Measurements from ENCODE around the gene CTRL. TPM values are rescaled to one million over a fixed set of nuclear protein-coding genes. Genes with fewer than 3 reads are reported as not detected.

The CTRL gene
- total and polyA plus RNA-seq, 12 donors: 0.09 to 4.6 (median 1.2) TPM; not detected in 1

DNA sequence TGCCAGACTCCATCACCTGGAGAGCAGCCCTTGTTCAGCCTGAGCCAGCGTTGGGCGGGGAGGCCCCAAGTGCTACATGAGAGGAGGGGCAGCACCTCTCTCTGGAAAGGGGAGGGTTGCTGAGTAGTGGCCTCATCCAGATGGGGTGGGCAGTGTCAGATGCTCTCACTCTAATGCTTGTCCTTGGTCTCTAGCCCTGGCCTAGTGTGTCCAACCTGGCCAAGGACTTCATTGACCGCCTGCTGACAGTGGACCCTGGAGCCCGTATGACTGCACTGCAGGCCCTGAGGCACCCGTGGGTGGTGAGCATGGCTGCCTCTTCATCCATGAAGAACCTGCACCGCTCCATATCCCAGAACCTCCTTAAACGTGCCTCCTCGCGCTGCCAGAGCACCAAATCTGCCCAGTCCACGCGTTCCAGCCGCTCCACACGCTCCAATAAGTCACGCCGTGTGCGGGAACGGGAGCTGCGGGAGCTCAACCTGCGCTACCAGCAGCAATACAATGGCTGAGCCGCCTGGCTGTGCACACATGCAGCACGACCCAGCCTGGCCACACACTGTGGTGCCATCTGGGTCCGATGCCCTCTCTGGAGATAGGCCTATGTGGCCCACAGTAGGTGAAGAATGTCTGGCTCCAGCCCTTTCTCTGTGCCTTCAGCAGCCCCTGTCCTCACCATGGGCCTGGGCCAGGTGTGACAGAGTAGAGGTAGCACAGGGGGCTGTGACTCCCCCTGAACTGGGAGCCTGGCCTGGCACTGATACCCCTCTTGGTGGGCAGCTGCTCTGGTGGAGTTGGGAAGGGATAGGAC lies 4.3 kb downstream of the CTRL start:
- peak overlapping the region in 1 of 5 donors; percentile 73 for H3K27ac ChIP-seq
- intact Hi-C loops (cut with DNase I): loop anchor here (5.0 to 10.0 kb wide), 4 partner anchors 45 to 255 kb away; partner anchors contain the start of gene NRN1L (in 2 of the 2)
- H3K4me3 ChIP-seq: no peak overlapping the region
- no peak for TF ChIP-seq CTCF (IDR thresholded peaks at IDR 0.05)
- no peak for TF ChIP-seq POLR2A (IDR thresholded peaks at IDR 0.05)
- WGBS, 4 donors: 85 to 90% (median 87%) methylated on average over 15 to 22 of the region's 22 CpGs
- no peaks in the 10 kb centered on the region for H3K9me3 ChIP-seq (replicated peaks in 1 of 3)
- H3K4me1 ChIP-seq (replicated peaks in 1 of 2): peaks cover 0 to 8% of the 10 kb centered on the region in 2 donors
- DNase-seq: peak in 1 of 7 donors; percentile 51
- no peaks in the 10 kb centered on the region for H3K27me3 ChIP-seq
- H3K36me3 ChIP-seq (replicated peaks in 1 of 2): peaks cover 0 to 13% of the 10 kb centered on the region in 2 donors

DNA sequence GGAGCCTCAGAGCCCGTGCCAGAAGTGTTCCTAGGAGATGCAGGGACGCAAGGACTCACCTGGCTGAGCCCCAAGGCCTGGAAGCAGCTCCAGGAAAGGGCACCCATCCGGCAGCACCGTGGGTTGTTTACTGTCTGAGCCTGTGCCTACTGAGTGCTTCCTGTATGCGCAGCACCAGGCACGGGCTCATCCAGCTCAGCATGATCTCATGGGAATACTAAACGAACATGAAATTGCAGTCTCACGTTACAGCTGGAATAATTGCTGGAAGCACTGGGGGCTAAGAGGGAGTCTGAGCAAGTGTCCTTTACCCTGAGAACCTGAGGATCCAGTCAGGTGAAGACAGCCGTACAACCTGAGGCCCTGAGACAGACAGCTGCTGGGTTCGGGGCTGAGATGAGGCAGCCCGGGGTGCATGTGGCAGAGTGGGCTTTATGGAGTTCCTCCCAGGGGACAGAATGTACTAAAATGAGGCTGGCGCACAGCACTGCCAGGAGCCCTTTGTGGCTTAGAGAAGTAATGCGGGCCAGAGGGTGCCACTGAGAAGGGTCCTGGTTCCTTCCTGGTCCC lies 5.4 kb downstream of the CTRL start:
- Histone ChIP-seq H3K27me3 (no peaks in the 10 kb centered on the region), H3K36me3 (replicated peaks in 1 of 2) (peaks cover 0 to 13% of the 10 kb centered on the region in 2 donors), H3K27ac (peak overlapping the region in 2 of 5 donors; percentile 71 to 73), H3K9me3 (replicated peaks in 1 of 3) (no peaks in the 10 kb centered on the region), H3K4me1 (replicated peaks in 1 of 2) (peaks cover 0 to 8% of the 10 kb centered on the region in 2 donors), H3K4me3 (no peak overlapping the region)
- intact Hi-C loops (cut with DNase I): loop anchor here (5.0 to 10.0 kb wide), 4 partner anchors 44 to 254 kb away; partner anchors contain the start of gene NRN1L (in 2 of the 2)
- WGBS, 4 donors: 59 to 73% (median 60%) methylated on average over 7 to 13 of the region's 13 CpGs
- no peak for TF ChIP-seq POLR2A (IDR thresholded peaks at IDR 0.05)
- no peak for TF ChIP-seq CTCF (IDR thresholded peaks at IDR 0.05)
- DNase-seq: peak in 1 of 7 donors; percentile 73

GRCh38 chr16:67924140-67924906 lies 7.3 kb downstream of the CTRL start:
- peaks cover 0 to 8% of the 10 kb centered on the region in 2 donors for H3K36me3 ChIP-seq (replicated peaks in 1 of 2)
- no peaks in the 10 kb centered on the region for H3K9me3 ChIP-seq (replicated peaks in 1 of 3)
- H3K4me1 ChIP-seq (replicated peaks in 1 of 2): peaks cover 0 to 8% of the 10 kb centered on the region in 2 donors
- no peaks in the 10 kb centered on the region for H3K27me3 ChIP-seq
- intact Hi-C loops (cut with DNase I): loop anchor here in 1 of 2 donors (10.0 kb wide), 2 partner anchors 110 to 250 kb away; no protein-coding TSS in a partner anchor
- TF ChIP-seq POLR2A (IDR thresholded peaks at IDR 0.05): no peak
- no peak for TF ChIP-seq CTCF (IDR thresholded peaks at IDR 0.05)
- DNase-seq: no peak
- WGBS, 4 donors: 78 to 93% (median 90%) methylated on average over 5 to 10 of the region's 10 CpGs
- H3K4me3 ChIP-seq: no peak overlapping the region
- no peak overlapping the region for H3K27ac ChIP-seq

Measured in adrenal gland (tissue), 12 donors.